GM12878 (cell line): ENCODE results near the gene TOP2B. TPM values are rescaled to one million over a fixed set of nuclear protein-coding genes. Genes with fewer than 3 reads are reported as not detected.

ENCODE experiments used
- ATAC-seq: fragments of 200-7000 bp; cut with Tn5 transposase; 3 replicates; pipeline ENCODE4 v1.9.1; 2020; ENCODE audit warnings: mild to moderate bottlenecking, moderate library complexity
- BruUV-seq: library from RNA; stranded (reverse); fragments of 400-500 nt; replicated peaks from 2 replicates; lab custom pipeline; 2021; lab: Mats Ljungman, UMichigan
- CTCF ChIA-PET: fragments of 300-600 bp; sonication (Branson Sonifier 250); formaldehyde crosslinking; extraction: SDS; loops from one replicate; lab custom pipeline; 2021; ENCODE audit warnings: inconsistent platforms; lab: Yijun Ruan, JAX
- POLR2A ChIA-PET: fragments of 350-600 bp; formaldehyde crosslinking; extraction: SDS; loops from one replicate; lab custom pipeline; 2021; ENCODE audit warnings: inconsistent platforms; lab: Charles Lee
- RAD21 ChIA-PET: fragments of 300-600 bp; sonication (Branson Sonifier 250); formaldehyde crosslinking; loops from one replicate; lab custom pipeline; 2023; ENCODE audit warnings: antibody characterized with exemption; ENCODE audit not compliant: unreplicated experiment; lab: Charles Lee
- SMC1A ChIA-PET: fragments of 300-600 bp; sonication (Branson Sonifier 250); formaldehyde crosslinking; loops from one replicate; lab custom pipeline; 2023; ENCODE audit not compliant: unreplicated experiment, uncharacterized antibody; lab: Charles Lee
- DNase-seq: peaks from one replicate; pipeline ENCODE4 v3.0.0-alpha.2; 2011; ENCODE audit warnings: low read depth, low spot score
- FAIRE-seq: peaks from 3 replicates; lab custom pipeline; 2011; peaks lifted over from hg19 to GRCh38; lab: Jason Lieb, UNC
- H2AFZ ChIP-seq: 2 replicates; pipeline ENCODE4 v1.6.0; 2011; ENCODE audit warnings: low read depth, low read length, control low read depth; ENCODE audit not compliant: control insufficient read depth
- H3K27ac ChIP-seq: 2 replicates; pipeline ENCODE4 v1.5.1; 2011; ENCODE audit warnings: control low read depth; ENCODE audit not compliant: control insufficient read depth, insufficient read depth
- H3K27me3 ChIP-seq, 2 experiments: replicated peaks in 1 of 2; 2 replicates each; pipeline versions ENCODE4 v1.6.0 to v1.6.1; 2011; ENCODE audit warnings: low read length in 1 of 2; ENCODE audit not compliant: control insufficient read depth in 2 of 2, insufficient read depth in 2 of 2
- H3K36me3 ChIP-seq, 2 experiments: 2 replicates each; pipeline ENCODE4 v1.5.1; 2011; ENCODE audit warnings: low read length in 1 of 2; ENCODE audit not compliant: control insufficient read depth in 2 of 2, insufficient read depth in 2 of 2
- H3K4me1 ChIP-seq: 2 replicates; pipeline ENCODE4 v1.6.1; 2011; ENCODE audit warnings: mild to moderate bottlenecking, low read length, moderate library complexity, mixed read lengths; ENCODE audit not compliant: control insufficient read depth, insufficient read depth
- H3K4me2 ChIP-seq: 2 replicates; pipeline ENCODE4 v1.6.0; 2011; ENCODE audit warnings: control low read depth; ENCODE audit not compliant: control insufficient read depth, insufficient read depth
- H3K4me3 ChIP-seq: fragments of 200-600 bp; sonication (generic); 2 replicates; pipeline ENCODE4 v1.5.1; 2016
- H3K79me2 ChIP-seq: 2 replicates; pipeline ENCODE4 v1.6.0; 2011; ENCODE audit warnings: low read length; ENCODE audit not compliant: control insufficient read depth, insufficient read depth
- H3K9ac ChIP-seq: 2 replicates; pipeline ENCODE4 v1.8.0; 2011; ENCODE audit warnings: low read length, control low read depth, mixed read lengths; ENCODE audit not compliant: control insufficient read depth, insufficient read depth
- H3K9me3 ChIP-seq: replicated peaks from 3 replicates; pipeline ENCODE4 v1.5.1; 2011; ENCODE audit warnings: mild to moderate bottlenecking, low read length; ENCODE audit not compliant: control insufficient read depth, insufficient read depth
- H4K20me1 ChIP-seq: 2 replicates; pipeline ENCODE4 v1.6.0; 2011; ENCODE audit not compliant: control insufficient read depth, insufficient read depth
- NFIC ChIP-seq: IDR thresholded peaks from 2 replicates; pipeline ENCODE4 v1.6.1; 2012; ENCODE audit warnings: low read depth, mild to moderate bottlenecking, inconsistent platforms, low read length, moderate library complexity
- RAD21 ChIP-seq: IDR thresholded peaks from 2 replicates; pipeline ENCODE4 v1.6.1; 2011; ENCODE audit warnings: mild to moderate bottlenecking, low read depth, low read length, moderate library complexity; ENCODE audit not compliant: insufficient read depth
- TARDBP ChIP-seq: IDR thresholded peaks from 2 replicates; pipeline ENCODE4 v1.6.1; 2016; ENCODE audit warnings: borderline replicate concordance
- TCF3 ChIP-seq: IDR thresholded peaks from 2 replicates; pipeline ENCODE4 v1.6.1; 2012; ENCODE audit warnings: low read depth, mild to moderate bottlenecking, low read length, borderline replicate concordance; ENCODE audit not compliant: insufficient read depth
- WGBS: methylation state at CpG from one replicate; pipeline ENCODE4 v1.1.6; 2016; ENCODE audit warnings: low lambda C conversion rate; ENCODE audit not compliant: insufficient replicate concordance, insufficient coverage; ENCODE audit errors: missing lambda C conversion rate; 5-methylcytosine and 5-hydroxymethylcytosine counted together
- in situ Hi-C: fragments of 300-500 bp; cut with MboI; formaldehyde crosslinking; loops from 9 replicates; pipeline ENCODE4 v1.14.3; 2018; ENCODE audit warnings: mixed read lengths
- intact Hi-C: fragments of 100-400 bp; cut with micrococcal nuclease; formaldehyde crosslinking; loops from one replicate; pipeline ENCODE4 v1.14.2; 2022; ENCODE audit not compliant: unreplicated experiment
- polyA plus RNA-seq, 11 experiments: library from polyadenylated mRNA; depleted of rRNA in 4 of 11; unstranded in 6 of 11; stranded (reverse) in 5 of 11; fragments of >200 nt; fragmentation: Nextera tagmentation in 4 of 11; fragmentation: Illumina TruSeq in 1 of 11; extraction: Ambion mirVana in 4 of 11; extraction: Trizol in 1 of 11; gene quantifications; 1 replicate in 1 of 11; 2 replicates in 10 of 11; pipeline versions ENCODE4 v1.2.1 to v1.2.3, GENCODE V29; 2011 to 2016; ENCODE audit warnings: inconsistent platforms in 2 of 11, missing spikeins in 2 of 11, low read depth in 1 of 11
- total RNA-seq, 4 experiments: library from RNA; depleted of rRNA in 3 of 4; stranded (reverse); fragments of >200 nt in 3 of 4; fragmentation: Illumina TruSeq in 1 of 4; extraction: Trizol in 1 of 4; gene quantifications; 2 replicates each; pipeline versions ENCODE4 v1.2.1 to v1.2.3, GENCODE V29; 2013 to 2021

TOP2B gene
- total and polyA plus RNA-seq, 10 of the 15 experiments (the other 5 are each of a cell fraction or from before 2014, with no cell fraction given): 28.6 to 134 (median 83.4) TPM

GRCh38 chr3:25654576-25654975 is 10.1 kb downstream of the TOP2B start:
- Histone ChIP-seq H4K20me1 (no peaks in the 10 kb centered on the region), H3K4me1 (peaks cover 2% of the 10 kb centered on the region; the same call in 1 of the 2 replicates), H3K4me2 (no peak overlapping the region), H3K79me2 (peaks cover 62% of the 10 kb centered on the region), H2AFZ (no peak overlapping the region), H3K36me3 (no peaks in the 10 kb centered on the region), H3K27ac (no peak overlapping the region), H3K4me3 (no peak overlapping the region), H3K9me3 (peaks cover 4% of the 10 kb centered on the region; the same call in 2 of the 3 replicates), H3K9ac (no peak overlapping the region), H3K27me3 (no peaks in the 10 kb centered on the region)
- ChIA-PET CTCF (interaction anchor here (0.8 to 2.5 kb wide), 3 partner anchors 11 to 203 kb away, joined by 3 to 5 read pairs (median 3); no protein-coding TSS in a partner anchor), POLR2A (interaction anchor here (1.0 kb wide), 1 partner anchor 134 kb away, joined by 3 read pairs; no protein-coding TSS in a partner anchor), SMC1A (interaction anchor here (1.1 to 1.5 kb wide), 5 partner anchors 11 to 202 kb away, joined by 3 to 6 read pairs (median 3); no protein-coding TSS in a partner anchor), RAD21 (no interaction called here)
- no TSS peak for BruUV-seq
- no peak for TF ChIP-seq RAD21
- ATAC-seq: no peak
- FAIRE-seq: no peak
- intact Hi-C loops: no loop called here
- in situ Hi-C loops: loop anchor here (5.0 to 10.0 kb wide), 2 partner anchors 203 to 460 kb away; no protein-coding TSS in a partner anchor
- DNase-seq: no peak

- FAIRE-seq (no peak), DNase-seq (no peak), ATAC-seq (no peak; the same call in 1 of the 3 replicates)
- H4K20me1 ChIP-seq: no peaks in the 10 kb centered on the region
- H3K9me3 ChIP-seq: peaks cover 4% of the 10 kb centered on the region; the same call in 2 of the 3 replicates
- CTCF ChIA-PET: interaction anchor here (1.1 to 2.5 kb wide), 3 partner anchors 13 to 204 kb away, joined by 3 to 5 read pairs (median 5); no protein-coding TSS in a partner anchor
- in situ Hi-C loops (loop anchor here (5.0 to 10.0 kb wide), 2 partner anchors 204 to 461 kb away; no protein-coding TSS in a partner anchor), intact Hi-C loops (no loop called here)
- no peak overlapping the region for H3K9ac ChIP-seq
- H2AFZ ChIP-seq: no peak overlapping the region
- peaks cover 50% of the 10 kb centered on the region for H3K79me2 ChIP-seq
- SMC1A ChIA-PET: interaction anchor here (0.9 to 1.1 kb wide), 2 partner anchors 8 to 76 kb away, joined by 3 read pairs; no protein-coding TSS in a partner anchor
- BruUV-seq: no TSS peak
- H3K4me2 ChIP-seq: no peak overlapping the region
- H3K36me3 ChIP-seq: no peaks in the 10 kb centered on the region
- 74% methylated on average over 3 of the region's 3 CpGs for WGBS
- H3K4me1 ChIP-seq: peaks cover 2% of the 10 kb centered on the region; the same call in 1 of the 2 replicates
- RAD21 ChIA-PET: no interaction called here
- no peak for TF ChIP-seq RAD21
- no peak for TF ChIP-seq TARDBP
- TF ChIP-seq NFIC: no peak
- TF ChIP-seq TCF3: no peak
- TF ChIP-seq, all 136 proteins: peak for 0
- H3K4me3 ChIP-seq: no peak overlapping the region
- H3K27ac ChIP-seq: no peak overlapping the region
- no peaks in the 10 kb centered on the region for H3K27me3 ChIP-seq
- POLR2A ChIA-PET: interaction anchor here (0.6 to 0.7 kb wide), 2 partner anchors 89 to 111 kb away, joined by 4 read pairs; no protein-coding TSS in a partner anchor
These were observed 11.4 kb downstream of the TOP2B start for GRCh38 chr3:25653322-25653721.
